Lower lobe of right lung (tissue), 2 donors: ENCODE data around the gene DCLK1. TPM values are rescaled to one million over a fixed set of nuclear protein-coding genes. Genes with fewer than 3 reads are reported as not detected.

Experiments used
- ATAC-seq, 2 donors: fragments of 200-7000 bp; cut with Tn5 transposase; one replicate each; pipeline ENCODE4 v1.9.1; 2020 to 2022; ENCODE audit warnings: mild to moderate bottlenecking in 2 of 2, moderate library complexity in 2 of 2
- DNase-seq: peaks from one replicate; pipeline ENCODE4 v3.0.0-alpha.2; 2020
- H3K27ac ChIP-seq: fragments of 200-600 bp; one replicate; pipeline ENCODE4 v1.8.0; 2022
- H3K27me3 ChIP-seq: fragments of 200-600 bp; one replicate; pipeline ENCODE4 v1.8.0; 2022; ENCODE audit warnings: low read depth
- H3K36me3 ChIP-seq: fragments of 200-600 bp; one replicate; pipeline ENCODE4 v1.8.0; 2022; ENCODE audit warnings: mild to moderate bottlenecking
- H3K4me1 ChIP-seq: fragments of 200-600 bp; one replicate; pipeline ENCODE4 v1.8.0; 2022
- H3K4me3 ChIP-seq: fragments of 200-600 bp; one replicate; pipeline ENCODE4 v1.8.0; 2022; ENCODE audit warnings: mild to moderate bottlenecking
- H3K9me3 ChIP-seq: fragments of 200-600 bp; one replicate; pipeline ENCODE4 v1.8.0; 2022
- intact Hi-C: fragments of 100-400 bp; cut with DNase I; formaldehyde crosslinking; loops from one replicate; pipeline ENCODE4 v1.11.0; 2022
- total RNA-seq: library from RNA; stranded (reverse); fragmentation: NEBNext Ultra II Directional; extraction: Animal tissue kit (Norgen Biotek cat#: 25700); gene quantifications from one replicate; pipeline ENCODE4 v1.2.1, GENCODE V29; 2021
- TF ChIP-seq, protein P1 (sequence below): fragments of 200-600 bp; IDR thresholded peaks from one replicate; pipeline ENCODE4 v1.8.0; 2022; ENCODE audit warnings: antibody characterized with exemption, mild to moderate bottlenecking
- donor health status: DM: no; HTN: yes; CAD: no; lungs with severe emphysema.

DCLK1 gene
- total RNA-seq, 1 donor from 2014 or later: 10.4 TPM

DNA sequence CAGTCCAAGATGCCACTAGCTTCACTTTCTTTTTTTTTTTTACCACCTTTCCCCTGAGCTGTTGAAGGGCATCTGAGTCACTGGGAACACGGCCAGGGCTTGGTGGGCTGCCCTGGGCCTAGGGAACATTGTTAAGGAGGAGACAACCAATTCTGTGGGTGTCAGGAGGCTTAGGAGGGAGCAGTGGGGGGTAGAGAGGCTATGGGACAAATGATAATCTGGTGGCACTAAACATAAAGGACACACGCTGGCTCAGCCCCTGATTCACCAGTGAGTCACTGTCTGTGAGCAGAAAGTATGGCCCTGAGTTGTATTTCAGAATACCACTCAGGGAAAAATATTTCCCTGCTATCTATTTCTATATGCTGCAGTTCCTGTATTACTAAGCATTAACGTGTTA is 207.8 kb downstream of the DCLK1 start:
- TF ChIP-seq, protein P1, sequence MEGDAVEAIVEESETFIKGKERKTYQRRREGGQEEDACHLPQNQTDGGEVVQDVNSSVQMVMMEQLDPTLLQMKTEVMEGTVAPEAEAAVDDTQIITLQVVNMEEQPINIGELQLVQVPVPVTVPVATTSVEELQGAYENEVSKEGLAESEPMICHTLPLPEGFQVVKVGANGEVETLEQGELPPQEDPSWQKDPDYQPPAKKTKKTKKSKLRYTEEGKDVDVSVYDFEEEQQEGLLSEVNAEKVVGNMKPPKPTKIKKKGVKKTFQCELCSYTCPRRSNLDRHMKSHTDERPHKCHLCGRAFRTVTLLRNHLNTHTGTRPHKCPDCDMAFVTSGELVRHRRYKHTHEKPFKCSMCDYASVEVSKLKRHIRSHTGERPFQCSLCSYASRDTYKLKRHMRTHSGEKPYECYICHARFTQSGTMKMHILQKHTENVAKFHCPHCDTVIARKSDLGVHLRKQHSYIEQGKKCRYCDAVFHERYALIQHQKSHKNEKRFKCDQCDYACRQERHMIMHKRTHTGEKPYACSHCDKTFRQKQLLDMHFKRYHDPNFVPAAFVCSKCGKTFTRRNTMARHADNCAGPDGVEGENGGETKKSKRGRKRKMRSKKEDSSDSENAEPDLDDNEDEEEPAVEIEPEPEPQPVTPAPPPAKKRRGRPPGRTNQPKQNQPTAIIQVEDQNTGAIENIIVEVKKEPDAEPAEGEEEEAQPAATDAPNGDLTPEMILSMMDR: no peak
- Histone ChIP-seq H3K27me3 (no peaks in the 10 kb centered on the region), H3K4me1 (no peaks in the 10 kb centered on the region), H3K36me3 (no peaks in the 10 kb centered on the region), H3K9me3 (no peaks in the 10 kb centered on the region), H3K4me3 (no peak overlapping the region), H3K27ac (no peak overlapping the region)
- intact Hi-C loops: no loop called here
- no peak for ATAC-seq
- no peak for DNase-seq

DNA sequence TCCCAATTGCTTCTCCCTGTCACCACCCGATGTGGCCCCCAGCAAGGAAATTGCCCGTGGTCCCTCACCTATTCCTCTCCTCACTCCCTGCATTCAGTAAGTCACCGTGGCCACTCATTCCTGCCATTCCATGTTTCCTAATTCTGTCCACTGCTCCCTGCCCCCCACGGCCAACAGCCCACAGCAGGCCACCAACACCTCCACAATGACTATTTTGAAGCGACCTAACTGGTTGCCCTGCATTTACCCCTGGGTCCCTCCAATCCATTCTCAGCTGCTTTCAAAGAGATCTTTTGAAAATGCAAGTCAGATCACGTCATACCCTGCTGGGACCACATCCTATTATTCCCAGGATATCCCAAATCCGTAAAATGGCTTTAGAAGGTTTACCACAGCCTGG is 210.4 kb downstream of the DCLK1 start:
- DNase-seq: no peak
- Histone ChIP-seq H3K27me3 (no peaks in the 10 kb centered on the region), H3K4me1 (no peaks in the 10 kb centered on the region), H3K27ac (no peak overlapping the region), H3K36me3 (no peaks in the 10 kb centered on the region), H3K4me3 (no peak overlapping the region), H3K9me3 (no peaks in the 10 kb centered on the region)
- ATAC-seq: no peak
- intact Hi-C loops: no loop called here
- TF ChIP-seq, protein P1: no peak

DNA sequence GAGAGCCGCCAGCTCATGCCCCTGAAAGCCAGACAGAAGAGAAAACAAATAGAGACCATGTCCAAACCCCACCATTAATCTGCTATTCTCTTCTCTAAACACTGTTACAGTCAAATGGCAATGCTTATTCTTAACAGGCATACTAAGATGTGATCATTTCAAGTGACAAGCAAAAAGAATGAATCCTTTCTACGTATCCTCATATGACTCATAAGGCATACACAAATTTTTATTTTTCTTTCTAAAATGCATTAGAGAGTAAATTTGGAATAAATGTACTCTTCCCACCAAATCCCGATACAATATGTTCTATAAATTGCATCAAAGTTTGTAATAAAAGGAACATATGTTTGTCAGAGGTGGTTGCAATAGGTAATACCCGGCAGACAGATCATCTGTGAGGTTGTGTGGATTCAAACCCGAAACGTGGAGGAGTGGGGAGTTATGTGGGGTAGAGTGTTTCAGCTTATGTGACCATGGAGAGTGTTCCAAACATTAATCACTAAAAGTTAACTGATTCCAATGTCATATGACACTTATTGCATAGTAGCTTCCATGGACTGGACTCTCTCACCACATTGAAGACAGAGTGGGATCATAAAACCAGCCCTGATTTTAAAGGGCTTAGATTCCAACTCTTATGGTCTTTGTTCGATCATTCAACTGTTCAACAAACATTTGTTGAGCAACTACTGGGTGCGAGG is 213.1 kb downstream of the DCLK1 start:
- TF ChIP-seq, protein P1: no peak
- H3K4me1 ChIP-seq: no peaks in the 10 kb centered on the region
- H3K9me3 ChIP-seq: no peaks in the 10 kb centered on the region
- no peak for DNase-seq
- no peak for ATAC-seq
- no peaks in the 10 kb centered on the region for H3K27me3 ChIP-seq
- H3K36me3 ChIP-seq: no peaks in the 10 kb centered on the region
- intact Hi-C loops: no loop called here
- no peak overlapping the region for H3K27ac ChIP-seq
- no peak overlapping the region for H3K4me3 ChIP-seq

DNA sequence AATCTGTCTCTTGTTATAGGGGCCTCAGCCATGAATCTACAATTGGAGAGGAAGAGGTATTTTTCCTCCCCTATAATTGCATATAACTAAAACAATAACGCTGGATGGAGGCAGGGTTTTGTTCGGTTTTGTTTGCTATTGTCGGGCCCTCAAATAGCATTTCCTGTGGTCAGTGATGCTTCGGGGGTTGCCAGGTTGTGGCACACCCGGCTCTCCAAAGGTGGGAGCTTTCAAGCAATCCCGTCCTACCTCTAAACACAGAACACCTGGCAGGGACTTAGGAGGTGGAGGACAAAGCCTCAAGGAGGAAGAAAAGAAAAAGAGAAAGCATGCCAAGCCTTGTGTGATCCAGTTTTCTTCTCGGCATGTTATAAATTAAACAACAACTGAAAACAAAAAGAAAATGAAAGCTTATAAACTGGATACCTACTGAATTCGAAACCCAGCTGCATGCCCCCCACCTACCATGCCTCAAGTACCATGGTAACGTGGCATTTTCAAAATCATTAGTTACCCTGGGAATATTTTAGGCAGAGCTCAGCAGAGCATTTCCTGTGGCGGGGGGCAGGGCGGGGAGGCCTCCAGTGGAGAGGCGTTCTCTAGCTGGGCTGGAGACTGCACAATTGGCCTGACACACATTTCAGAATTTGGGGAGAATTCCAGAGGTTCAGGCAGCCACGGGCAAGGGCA is 213.8 kb downstream of the DCLK1 start:
- Histone ChIP-seq H3K9me3 (no peaks in the 10 kb centered on the region), H3K36me3 (no peaks in the 10 kb centered on the region), H3K27ac (no peak overlapping the region), H3K4me1 (no peaks in the 10 kb centered on the region), H3K27me3 (no peaks in the 10 kb centered on the region), H3K4me3 (no peak overlapping the region)
- DNase-seq (no peak), ATAC-seq (no peak)
- TF ChIP-seq, protein P1: no peak
- intact Hi-C loops: no loop called here

DNA sequence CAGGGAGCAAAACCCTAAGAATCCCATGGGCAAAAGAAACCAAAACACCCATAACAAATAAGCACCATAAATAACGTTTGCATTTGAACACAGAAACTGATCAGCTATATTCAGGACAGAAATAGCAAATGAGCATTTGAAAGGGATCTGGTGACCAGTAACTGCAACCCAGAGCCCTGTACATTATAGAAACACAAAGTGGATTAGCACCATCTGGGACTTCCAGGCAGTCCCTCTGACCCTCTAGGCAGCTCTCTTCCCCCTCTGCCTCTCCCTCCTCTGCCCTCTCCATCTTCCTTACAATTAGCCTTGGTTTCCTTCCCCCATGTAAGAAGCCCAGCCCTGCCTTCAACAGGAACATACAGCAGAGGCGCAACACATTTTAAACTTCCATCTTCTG is 215.0 kb downstream of the DCLK1 start:
- H3K27ac ChIP-seq: no peak overlapping the region
- H3K4me1 ChIP-seq: no peaks in the 10 kb centered on the region
- H3K27me3 ChIP-seq: no peaks in the 10 kb centered on the region
- no peak for DNase-seq
- no peaks in the 10 kb centered on the region for H3K9me3 ChIP-seq
- TF ChIP-seq, protein P1: no peak
- no peaks in the 10 kb centered on the region for H3K36me3 ChIP-seq
- no peak for ATAC-seq
- intact Hi-C loops: no loop called here
- H3K4me3 ChIP-seq: no peak overlapping the region
